ENCODE measurements around the gene ZNF500.

ZNF500 gene

DNA sequence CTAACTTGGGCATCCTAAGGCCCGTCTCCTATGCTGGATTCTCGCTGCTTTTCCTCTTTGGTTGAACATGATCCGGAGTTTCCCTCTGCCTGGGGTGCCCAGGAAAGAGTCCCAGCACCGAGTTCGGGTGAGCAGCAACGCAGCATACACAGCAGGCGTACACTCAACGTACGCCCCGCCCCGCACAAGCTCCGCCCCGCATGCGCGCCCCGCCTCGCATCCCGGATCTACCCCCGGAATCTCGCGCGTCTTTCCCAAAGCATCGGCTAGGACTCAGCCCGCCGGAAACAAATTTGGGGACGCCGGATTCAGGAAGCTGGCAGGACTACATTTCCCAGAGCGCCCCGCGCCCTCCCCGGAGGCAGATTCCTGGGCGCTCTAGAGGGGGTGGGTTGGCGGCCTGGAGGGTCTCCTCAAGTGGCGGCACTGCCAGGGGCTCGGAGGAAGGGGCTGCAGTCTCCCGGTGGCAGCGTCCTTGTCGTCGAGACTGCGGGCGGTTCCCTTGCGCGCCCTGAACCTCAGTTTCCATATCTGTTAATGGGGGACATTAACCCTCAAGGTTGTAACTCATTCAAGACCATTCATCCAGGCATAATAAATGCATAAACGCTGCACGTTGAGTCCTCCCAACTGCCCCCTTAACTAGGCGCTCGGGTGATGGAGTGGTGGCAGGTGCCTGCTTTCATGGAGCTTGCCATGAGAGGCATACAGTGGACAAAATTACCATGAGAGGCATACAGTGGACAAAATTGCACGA, 1.8 kb upstream of the ZNF500 start:
- DNase-seq, result no peak

DNA sequence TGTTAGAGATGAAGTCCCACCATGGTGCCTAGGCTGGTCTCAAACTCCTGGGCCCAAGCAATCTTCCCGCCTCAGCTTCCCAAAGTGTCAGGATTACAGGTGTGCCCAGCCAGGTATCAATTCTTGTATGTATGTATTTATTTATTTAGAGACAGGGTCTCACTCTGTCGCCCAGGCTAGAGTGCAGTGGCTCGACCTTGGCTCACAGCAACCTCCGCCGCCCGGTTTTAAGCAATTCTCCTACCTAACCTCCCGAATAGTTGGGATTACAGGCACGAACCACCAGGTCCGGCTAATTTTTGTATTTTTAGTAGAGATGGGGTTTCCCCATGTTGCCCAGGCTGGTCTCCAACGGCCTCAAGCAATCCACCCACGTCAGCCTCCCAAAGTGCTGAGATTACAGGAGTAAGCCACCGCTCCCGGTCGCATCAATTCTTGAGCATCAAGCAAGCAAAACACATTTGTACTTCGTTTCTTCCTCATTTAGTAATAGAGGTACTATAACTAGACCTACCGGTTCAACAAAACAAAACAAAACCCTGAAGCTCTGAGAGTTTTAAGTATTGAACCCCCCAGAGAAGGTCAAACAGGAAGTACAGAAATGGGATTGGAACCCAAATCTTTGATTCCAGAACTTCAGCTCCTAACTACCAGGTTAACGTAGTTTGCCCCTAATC, 1.0 kb upstream of the ZNF500 start:
- DNase-seq, result no peak

DNA sequence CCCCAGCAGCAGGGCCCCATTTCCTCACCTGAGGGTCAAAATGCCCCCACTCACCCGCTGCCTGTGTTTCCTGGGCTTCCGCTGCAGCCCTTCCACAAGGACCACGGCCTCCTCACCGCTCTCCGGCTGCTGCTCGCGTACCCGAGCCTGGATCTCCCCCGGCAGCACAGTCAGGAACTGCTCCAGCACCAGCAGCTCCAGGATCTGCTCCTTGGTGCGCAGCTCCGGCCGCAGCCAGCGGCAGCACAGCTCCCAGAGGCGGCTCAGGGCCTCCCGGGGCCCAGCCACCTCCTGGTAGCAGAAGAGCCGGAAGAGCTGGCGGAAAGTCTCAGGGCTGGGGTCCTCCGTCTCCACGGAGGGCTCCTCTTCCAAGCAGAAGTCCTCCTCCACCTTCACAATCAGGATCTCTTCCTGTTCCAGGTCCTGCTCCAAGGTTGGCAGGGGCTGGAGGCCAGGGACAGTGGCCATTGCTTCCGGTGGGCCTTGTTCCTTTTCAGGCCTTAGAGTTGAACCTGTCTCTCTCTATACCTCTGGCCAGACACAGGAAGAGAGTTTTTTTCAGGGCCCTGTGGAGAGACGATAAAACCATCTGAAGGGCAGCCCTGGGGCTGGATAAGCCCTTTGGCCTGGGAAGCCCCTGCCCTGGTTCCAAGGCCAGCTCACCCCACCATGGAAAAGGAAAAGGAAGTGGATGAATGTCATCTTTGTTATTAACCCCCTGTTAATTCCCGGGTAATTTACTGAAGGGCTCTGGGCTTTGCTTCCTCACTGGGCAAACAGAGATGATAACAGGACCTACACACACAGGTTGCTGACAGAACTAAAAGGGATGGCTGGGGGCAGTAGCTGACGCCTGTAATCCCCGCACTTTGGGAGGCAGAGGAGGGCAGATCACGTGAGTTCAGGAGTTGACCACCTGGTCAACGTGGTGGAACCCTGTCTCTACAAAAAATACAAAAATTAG, 1.2 kb downstream of the ZNF500 start:
- DNase-seq, result no peak

- no peak for DNase-seq
Observed at GRCh38 chr16:4763791-4764190, 3.2 kb downstream of the ZNF500 start.

DNA sequence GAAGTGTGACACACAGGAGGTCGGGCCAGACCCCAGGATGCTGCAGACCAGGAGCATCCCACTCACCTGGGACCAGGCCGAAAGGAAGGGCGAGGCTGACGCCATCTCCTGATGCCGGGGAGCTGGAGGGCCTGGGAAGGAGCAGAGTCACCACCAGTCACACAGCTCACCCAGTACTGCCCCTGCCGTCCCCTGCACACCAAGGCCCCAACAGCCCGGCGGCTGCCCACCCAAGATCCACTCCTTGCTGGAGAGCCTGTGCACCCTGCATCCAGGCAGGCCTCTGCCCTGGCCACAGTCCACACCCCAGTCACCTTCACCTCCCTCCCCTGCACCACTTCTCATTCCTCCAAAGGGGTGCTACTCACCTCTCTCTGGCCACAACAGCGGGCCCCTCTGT, 4.8 kb downstream of the ZNF500 start:
- DNase-seq, result no peak

GRCh38 chr16:4760221-4760910, 6.6 kb downstream of the ZNF500 start:
- no peak for DNase-seq

DNA sequence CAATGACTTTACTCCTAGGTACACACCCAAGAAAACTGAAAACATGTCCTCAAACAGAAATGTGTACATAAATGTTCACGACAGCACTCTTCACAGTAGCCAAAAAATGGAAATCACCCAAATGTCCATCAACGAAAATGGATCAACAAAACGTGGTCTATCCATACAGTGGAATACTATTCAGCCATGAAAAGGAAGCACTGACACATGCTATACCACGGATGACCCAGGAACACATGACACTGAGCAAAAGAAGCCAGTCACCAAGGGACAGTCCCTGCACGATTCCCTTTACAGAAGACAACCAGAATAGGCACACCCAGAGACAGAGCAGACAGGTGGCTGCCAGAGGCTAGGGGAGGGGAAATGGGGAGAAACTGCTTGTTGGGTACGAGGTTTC, 11.3 kb downstream of the ZNF500 start:
- no peak for DNase-seq

DNA sequence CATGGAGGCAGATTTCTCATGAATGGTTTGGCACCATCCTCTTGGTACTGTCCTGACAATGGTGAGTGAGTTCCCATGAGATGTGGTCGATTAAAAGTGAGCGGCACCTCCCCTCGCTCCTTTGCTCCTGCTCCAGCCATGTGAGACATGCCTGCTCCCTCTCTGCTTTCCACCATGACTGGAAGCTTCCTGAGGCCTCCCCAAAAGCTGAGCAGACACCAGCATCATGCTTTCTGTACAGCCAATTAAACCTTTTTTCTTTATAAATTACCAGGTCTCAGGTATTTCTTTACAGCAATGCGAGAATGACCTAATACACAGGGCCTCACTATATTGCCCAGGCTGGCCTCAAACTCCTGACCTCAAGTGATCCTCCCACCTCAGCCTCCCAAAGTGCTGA, 12.1 kb downstream of the ZNF500 start:
- DNase-seq, result no peak

DNA sequence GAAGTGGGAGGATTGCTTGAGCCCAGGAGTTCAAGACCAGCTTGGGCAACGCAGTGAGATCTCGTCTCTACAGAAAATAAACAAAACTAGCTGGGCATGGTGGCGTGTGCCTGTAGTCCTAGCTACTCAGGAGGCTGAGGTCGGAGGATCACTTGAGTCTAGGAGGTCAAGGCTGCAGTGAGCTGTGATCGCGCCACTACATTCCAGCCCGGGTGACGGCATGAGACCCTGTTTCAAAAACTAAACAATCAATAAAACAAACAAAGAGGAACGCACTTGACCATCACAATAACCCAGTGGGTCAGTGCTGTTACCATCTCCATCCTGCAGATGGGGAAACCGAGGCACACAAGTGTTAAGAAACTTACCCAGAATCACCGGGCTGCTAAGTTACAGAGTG, 13.7 kb downstream of the ZNF500 start:
- DNase-seq, result no peak

DNA sequence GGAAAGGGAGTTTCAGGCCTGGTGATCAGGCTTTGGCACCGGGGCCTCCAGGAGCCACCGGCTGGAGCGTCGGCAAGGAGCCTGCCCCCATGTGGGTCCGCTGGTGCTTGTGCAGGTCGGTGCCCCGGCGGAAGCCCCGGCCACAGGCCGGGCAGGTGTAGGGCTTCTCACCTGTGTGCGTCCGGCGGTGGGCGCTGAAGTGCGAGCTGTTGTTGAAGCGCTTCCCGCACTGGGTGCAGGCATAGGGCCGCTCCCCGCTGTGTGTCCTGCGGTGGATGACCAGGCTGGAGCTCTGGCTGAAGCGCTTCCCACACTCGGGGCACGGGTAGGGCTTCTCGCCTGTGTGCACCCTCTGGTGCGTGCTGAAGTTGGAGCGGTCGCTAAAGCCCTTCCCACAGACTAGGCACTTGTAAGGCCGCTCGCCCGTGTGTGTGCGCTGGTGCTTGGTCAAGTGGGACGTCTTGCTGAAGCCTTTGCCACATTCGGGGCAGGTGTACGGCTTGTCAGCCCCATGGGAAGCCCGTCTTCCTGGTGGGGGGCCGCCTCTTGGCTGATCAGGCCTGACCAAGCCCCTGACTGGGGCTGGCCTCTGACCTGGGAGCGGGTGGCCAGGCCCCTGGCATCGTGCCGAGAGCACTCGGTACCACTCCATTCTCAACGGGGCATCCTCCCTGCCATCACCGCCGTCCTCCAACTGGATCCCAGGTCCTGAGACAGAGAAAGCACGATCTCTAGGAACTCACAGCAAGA, 14.4 kb downstream of the ZNF500 start:
- no peak for DNase-seq

DNA sequence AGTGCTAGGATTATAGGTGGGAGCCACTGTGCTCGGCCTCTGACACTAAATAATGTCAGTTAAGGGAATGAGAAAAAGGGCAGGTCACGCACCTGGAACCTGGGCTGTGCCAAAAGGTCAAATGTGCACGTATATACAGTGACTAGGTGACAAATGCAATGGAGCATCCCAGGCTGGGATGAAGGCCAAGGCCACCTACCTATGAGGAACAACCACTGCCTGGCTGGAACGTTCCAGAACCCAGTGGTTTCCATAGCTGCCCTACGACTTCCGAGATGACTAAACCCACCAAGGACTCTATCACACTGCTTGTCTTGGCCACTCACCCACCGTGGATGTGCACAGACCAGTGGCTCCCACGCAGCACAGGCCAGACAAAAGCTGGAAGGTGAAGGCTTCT, 16.1 kb downstream of the ZNF500 start:
- DNase-seq, result no peak

GRCh38 chr16:4749700-4750257, 17.2 kb downstream of the ZNF500 start:
- DNase-seq, result no peak

DNA sequence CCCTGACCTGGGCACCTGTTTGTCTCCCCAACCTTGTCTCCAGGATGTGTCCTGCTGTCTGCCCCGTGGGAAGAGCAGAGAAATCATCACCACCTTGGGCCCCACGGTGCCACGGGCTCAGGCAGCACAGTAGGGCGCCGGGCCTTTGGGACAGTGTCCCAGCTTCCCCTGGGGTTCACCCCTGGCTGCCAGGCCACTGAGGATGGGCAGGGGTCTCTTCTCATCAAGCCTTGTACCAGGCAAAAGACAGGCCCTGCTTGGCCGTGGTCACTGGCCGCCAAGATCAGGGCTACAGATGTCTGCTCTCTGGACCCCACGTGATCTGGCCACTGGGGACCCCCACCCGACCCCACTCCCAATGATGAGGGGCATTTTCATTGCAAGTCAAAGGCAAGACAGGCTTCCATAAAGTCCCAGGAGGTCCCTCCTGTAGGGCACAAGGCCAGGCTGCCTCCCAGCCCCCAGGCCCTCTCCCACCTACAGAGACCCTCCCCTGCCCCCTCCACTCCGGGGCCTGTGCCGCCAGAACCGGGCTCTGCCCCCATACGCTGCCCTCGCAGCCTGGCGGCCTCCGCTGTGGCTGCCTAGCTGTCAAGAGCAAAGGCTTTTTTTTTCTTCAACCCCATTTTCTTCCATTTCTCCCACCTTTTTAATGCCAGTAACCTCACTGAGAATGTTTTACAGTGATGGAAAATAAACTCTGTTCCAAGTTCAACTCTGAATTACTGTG, 18.1 kb downstream of the ZNF500 start:
- no peak for DNase-seq

DNA sequence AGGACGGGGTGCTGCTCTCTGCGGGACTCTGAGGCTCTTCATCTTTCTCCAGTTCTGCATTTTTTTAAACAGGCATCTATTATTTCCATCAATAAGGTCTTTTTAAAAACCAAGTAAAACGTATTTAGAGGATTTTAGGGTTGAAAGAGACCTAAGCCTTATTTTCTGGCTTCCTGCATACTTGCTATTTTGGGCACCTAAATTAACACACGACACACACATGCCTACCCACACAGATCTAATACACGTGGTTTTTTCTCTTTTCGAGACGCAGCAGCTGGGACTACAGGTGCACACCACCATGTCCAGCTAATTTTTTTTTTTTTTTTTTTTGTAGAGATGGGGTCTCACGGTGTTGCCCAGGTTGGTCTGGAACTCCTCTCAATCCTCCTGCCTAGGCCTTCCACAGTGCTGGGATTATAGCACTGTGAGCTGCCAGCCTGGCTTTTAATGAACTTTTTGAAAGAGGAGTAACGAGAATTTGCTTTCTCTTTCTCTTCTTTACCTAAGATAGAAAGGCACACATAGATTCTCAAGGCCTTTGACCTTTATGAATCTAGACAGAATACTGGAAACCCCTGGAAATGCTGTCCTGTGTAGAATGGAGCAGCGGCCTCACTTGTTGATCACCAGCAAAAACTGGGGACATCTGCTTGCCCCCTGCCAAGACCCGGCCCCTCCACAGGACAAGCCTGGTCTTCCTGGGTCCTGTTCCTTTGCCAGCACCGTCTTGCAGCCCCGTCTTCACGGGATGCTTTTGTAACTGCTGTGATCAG, 18.9 kb downstream of the ZNF500 start:
- DNase-seq, result no peak

- DNase-seq, result no peak
Observed at GRCh38 chr16:4746991-4747574, 19.9 kb downstream of the ZNF500 start.

GRCh38 chr16:4746215-4746614, 20.7 kb downstream of the ZNF500 start:
- no peak for DNase-seq

GRCh38 chr16:4745274-4745569, 21.7 kb downstream of the ZNF500 start:
- DNase-seq, result no peak

GRCh38 chr16:4744555-4745273, 22.2 kb downstream of the ZNF500 start:
- no peak for DNase-seq

GRCh38 chr16:4743226-4743878, 23.6 kb downstream of the ZNF500 start:
- no peak for DNase-seq
